ENCODE results near the gene EEIG1. TPM values are rescaled to one million over a fixed set of nuclear protein-coding genes. Genes with fewer than 3 reads are reported as not detected.
"Not testable (repeated sequence)": the region's sequence is repeated elsewhere in the genome, so short reads cannot be mapped to it uniquely, and the experiment has no call there.

Gene EEIG1
- 32.9 TPM for polyA plus RNA-seq (2013, experiment 1 of 2; ENCODE audit: insufficient read length)
- polyA plus RNA-seq (2013, experiment 2 of 2; ENCODE audit: insufficient read length) = 31.0 TPM

DNA sequence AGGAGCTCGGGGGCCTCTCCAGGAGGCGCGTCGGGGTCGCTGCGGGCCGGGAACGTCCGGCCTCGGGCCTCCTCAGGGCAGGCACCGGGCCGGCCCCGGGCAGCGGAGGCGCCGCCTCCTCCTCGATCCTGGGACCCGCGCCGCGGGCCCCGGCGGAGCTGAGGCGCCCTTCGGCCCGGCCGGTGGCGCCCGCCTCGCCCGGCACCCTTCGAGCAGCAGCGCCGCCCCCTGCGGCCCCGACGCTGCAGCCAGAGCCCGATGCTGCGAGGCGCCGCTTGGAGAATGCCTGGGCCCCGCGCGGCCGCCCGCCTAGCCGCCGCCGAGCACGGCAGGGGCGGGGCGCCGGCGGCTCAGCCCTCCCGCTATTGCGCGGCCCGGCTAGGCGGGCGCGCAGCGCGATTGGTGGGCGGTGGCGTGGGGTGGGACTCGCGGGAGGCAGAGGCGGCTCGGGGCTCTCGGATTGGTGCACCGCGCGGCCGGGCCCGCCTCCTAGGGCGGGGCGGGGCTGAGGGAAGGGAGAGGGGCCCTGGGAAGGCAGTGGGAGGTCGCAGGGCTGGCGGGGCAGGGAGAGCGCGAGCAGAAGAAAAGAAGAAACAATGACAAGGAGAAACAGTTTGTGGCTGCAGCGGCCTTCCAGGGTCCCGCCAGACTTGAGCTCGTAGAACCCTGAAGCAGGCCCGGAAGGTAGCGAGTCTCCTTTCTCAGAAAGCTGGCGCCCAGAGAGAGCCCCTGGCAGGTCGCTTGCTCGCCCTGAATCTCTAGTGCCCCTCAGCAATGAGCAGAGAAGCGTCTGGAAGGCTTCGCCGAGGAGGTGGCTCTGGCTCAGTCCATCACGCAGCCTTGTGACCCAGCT lies at the start of gene EEIG1:
Gene EEIG1 (minus strand): TSS at position 284 of the 853 bp plus-strand sequence. CDS start 852 bp downstream, outside the sequence.
- peak; percentile 94 for DNase-seq

DNA sequence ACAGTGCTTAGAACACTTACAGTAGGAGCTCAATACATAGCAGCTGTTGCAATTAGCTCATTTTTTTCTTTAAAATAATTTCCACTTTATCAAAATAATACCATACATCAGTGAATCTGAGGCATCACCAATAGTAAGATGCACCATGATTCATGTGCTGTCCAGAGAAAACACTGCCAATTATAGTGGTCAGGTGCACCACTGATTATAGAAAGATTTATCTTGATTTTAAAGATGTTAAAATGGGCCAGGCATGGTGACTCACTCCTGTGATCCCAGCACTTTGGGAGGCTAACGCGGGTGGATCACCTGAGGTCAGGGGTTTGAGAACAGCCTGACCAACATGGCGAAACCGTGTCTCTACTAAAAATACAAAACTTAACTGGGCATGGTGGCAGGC lies 46.9 kb upstream of the EEIG1 start:
- no peak for DNase-seq

- no peak for DNase-seq
Observed at GRCh38 chr9:128026773-128027541, 46.2 kb upstream of the EEIG1 start.

GRCh38 chr9:128026255-128026772 lies 45.5 kb upstream of the EEIG1 start:
- DNase-seq = no peak

DNA sequence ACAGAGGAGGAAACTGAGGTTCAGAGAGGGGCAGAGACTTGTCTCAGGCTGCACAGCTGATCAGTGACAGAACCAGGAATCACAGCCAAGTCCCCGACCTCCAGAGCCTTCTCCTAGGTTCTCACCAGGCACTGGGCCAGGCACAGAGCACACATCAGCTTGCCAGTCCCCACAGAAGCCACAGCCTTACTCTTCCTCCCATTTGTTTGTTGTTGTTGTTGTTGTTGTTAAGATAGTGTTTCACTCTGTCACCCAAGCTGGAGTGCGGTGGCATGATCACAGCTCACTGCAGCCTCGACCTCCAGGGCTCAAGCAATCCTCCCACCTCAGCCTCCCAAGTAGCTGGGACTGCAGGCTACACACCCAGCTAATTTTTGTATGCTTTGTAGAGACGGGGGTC lies 44.9 kb upstream of the EEIG1 start:
- no peak for DNase-seq

DNA sequence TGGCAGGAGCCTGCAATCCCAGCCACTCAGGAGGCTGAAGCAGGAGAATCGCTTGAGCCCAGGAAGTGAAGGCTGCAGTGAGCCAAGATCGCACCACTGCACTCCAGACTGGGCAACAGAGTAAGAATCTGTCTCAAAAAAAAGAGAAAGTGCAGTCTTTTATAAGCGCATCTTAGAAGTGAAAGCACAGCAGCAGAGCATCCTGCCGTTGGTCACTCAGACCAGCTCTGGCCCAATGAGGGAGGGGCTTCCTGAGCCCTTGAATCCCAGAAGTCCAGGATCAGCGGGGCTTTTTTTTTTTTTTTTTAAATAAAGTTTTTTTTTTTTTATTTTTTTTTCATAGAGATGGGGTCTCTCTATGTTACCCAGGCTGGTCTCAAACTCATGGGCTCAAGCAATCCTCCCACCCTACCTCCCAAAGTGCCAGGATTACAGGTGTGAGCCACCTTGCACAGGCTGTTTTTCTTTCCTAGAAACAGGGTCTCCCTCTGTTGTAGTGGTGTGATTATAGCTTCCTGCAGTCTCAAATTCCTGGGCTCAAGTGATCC lies 44.0 kb upstream of the EEIG1 start:
- DNase-seq = no peak

GRCh38 chr9:128023671-128024070 lies 42.9 kb upstream of the EEIG1 start:
- DNase-seq = not testable (repeated sequence)

DNA sequence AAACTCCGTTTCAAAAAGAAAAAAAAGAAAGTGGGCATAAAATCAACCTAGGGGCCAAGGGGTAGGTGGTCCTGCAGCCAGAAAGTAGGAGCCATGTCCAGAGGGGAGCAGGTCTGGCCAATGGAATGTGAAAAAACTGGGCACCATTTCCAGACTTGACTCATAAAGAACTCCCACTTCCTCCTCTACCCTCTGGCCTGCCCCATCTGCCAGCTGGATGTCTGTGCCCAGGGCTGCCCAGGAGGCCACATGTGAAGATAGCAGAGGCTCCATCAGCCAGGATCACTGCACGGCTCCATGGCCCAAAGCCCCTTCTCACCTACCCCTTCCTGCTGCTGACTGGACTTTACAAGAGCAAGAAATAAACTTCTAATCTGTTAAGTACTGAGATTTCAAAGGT lies 42.1 kb upstream of the EEIG1 start:
- no peak for DNase-seq

DNA sequence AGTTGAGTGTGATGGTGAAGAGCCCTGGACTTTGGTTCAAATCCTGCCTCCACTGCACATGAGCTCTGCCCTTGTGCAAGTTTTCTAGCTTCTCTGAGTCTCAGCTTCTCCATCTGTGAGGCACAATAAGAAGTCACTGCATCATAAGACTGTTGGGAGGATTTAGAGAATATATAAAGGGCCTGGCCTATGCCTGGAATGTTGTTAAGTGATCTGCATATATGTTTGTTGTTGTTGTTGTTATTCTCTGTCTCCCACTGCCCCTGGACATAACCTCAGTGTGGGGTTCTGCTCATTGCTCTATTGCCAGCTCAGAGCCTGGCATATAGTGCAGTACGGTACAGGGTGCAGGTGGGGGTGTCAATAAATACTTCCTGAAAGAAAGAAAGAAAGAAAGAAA lies 40.3 kb upstream of the EEIG1 start:
- no peak for DNase-seq

DNA sequence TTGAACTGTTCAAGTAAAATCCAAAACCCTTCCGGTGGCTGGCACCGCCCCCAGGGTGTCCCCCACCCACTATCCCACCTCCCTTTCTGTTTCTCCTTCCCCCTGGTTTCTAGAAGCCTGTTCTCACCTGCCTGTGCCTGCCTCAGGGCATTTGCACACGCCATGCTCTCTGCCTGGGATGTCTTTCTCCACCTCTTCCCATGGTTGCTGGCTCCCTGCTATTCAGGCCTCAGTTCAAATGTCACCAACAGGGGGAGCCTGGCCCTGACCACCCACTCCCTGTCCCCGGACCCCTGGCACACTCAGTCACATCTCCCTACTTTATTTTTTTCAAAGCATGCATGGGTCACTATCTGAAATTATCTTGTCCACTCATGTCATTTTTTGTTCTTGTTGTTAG lies 39.9 kb upstream of the EEIG1 start:
- DNase-seq = no peak

- DNase-seq = no peak
Observed at GRCh38 chr9:128015696-128016095, 34.9 kb upstream of the EEIG1 start.

GRCh38 chr9:128011071-128011817 lies 30.5 kb upstream of the EEIG1 start:
- no peak for DNase-seq

GRCh38 chr9:128009639-128010038 lies 28.9 kb upstream of the EEIG1 start:
- DNase-seq = no peak

DNA sequence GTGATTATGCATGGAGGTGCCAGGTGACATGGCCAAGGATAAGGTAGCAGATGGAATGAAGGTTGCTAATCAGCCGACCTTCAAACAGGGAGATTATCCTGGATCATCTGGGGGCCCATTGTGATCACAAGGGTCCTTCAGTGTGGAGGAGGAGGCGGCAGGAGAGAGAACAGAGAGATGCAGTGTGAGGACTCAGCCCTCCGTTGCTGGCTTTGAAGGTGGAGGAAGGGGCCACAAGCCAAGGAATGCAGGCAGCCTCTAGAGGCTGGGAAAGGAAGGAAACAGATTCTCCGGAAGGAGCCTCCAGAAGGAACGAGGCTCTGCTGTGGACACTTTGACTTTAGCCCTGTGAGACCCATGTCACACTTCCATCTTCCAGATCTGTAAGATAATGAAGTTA lies 27.4 kb upstream of the EEIG1 start:
- no peak for DNase-seq

DNA sequence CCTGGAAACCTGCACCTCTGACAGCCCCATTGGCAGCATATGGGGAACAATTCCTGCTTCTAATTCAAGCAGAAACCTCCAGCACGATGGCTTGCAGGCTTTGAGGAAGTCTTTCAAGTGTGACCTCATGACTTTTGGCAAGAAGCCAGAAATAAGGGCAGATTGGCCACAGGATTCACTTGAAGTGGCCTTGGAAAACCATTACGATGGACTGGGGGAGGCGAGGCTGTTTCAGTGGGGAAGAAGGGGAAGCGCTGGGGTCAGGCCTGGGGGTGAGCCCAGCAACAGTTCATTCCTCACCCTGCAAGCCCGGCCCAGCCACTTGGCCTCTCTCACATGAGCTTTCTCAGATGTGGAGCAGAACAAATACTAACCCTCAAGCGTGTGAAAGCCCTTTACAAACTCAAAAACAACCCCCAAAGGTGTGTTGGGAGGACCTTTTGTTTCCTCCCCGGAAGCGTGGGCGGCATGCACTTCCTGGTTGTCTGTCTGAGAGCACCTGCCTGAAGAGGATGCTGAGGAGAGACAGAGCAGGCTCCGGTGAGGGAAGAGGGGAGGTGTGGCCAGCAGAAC lies 26.9 kb upstream of the EEIG1 start:
- DNase-seq = peak; percentile 43

- no peak for DNase-seq
Observed at GRCh38 chr9:128006332-128006996, 25.7 kb upstream of the EEIG1 start.

GRCh38 chr9:128005923-128006322 lies 25.1 kb upstream of the EEIG1 start:
- no peak for DNase-seq

- no peak for DNase-seq
Observed at GRCh38 chr9:128003966-128004604, 23.3 kb upstream of the EEIG1 start.

DNA sequence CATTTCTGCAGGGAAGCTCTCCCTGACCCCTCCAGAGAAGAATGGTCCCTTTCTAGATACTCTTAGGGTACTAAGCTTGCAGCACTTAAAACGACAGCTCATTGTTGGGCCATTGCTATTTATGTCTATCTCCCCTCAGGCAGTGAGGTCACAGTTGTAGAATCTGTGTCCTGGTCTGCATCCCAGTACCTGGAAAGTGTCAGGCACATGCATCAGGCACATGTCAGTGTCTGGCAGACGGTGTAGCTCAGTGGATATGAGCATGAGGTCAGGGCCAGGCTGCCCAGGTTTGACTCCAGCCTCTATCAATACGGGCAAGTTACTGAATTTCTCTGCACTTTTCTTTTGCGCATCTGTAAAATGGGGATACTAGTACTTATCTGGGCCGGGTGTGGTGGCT lies 22.2 kb upstream of the EEIG1 start:
- DNase-seq = no peak

GRCh38 chr9:128001779-128002298 lies 21.1 kb upstream of the EEIG1 start:
- DNase-seq = peak; percentile 89

All from fibroblast of skin of scalp (primary cell).